ENCODE results near the gene MBNL2. TPM values are rescaled to one million over a fixed set of nuclear protein-coding genes. Genes with fewer than 3 reads are reported as not detected.

MBNL2 gene
- total and polyA plus RNA-seq, 2 donors from 2014 or later = 18.8 to 70.5 TPM

GRCh38 chr13:97321616-97322321 is 99.6 kb downstream of the MBNL2 start:
- Histone ChIP-seq H3K9me3 (ENCODE audit: control insufficient read depth in 2 of 3, insufficient read depth in 1 of 3, low read length in 3 of 3) (no peaks in the 10 kb centered on the region), H3K9ac (ENCODE audit: low read length in 3 of 3) (no peak overlapping the region), H3K4me1 (ENCODE audit: control insufficient read depth in 2 of 3, insufficient read depth in 2 of 3, low read depth in 1 of 3, low read length in 3 of 3) (peaks cover 0 to 7% (median 6%) of the 10 kb centered on the region in 3 donors), H3K4me3 (ENCODE audit: low read length in 3 of 3) (no peak overlapping the region), H3K27me3 (ENCODE audit: control insufficient read depth, insufficient read depth, low read length) (no peaks in the 10 kb centered on the region), H3K36me3 (ENCODE audit: control insufficient read depth in 2 of 3, insufficient read depth in 3 of 3, low read length in 3 of 3) (no peaks in the 10 kb centered on the region), H3K27ac (ENCODE audit: low read depth in 2 of 2, low read length in 2 of 2) (no peak overlapping the region)
- intact Hi-C loops (cut with DNase I) = no loop called here
- no peak for TF ChIP-seq CTCF (IDR thresholded peaks at IDR 0.05; ENCODE audit: borderline replicate concordance, extremely low read depth, insufficient read depth)
- no peak for FAIRE-seq
- no peak for DNase-seq

GRCh38 chr13:97322740-97323342 is 100.7 kb downstream of the MBNL2 start:
- H3K27me3 ChIP-seq (ENCODE audit: control insufficient read depth, insufficient read depth, low read length) = no peaks in the 10 kb centered on the region
- DNase-seq = no peak
- intact Hi-C loops (cut with DNase I) = no loop called here
- no peak overlapping the region for H3K4me3 ChIP-seq (ENCODE audit: low read length in 3 of 3)
- no peak overlapping the region for H3K9ac ChIP-seq (ENCODE audit: low read length in 3 of 3)
- TF ChIP-seq CTCF (IDR thresholded peaks at IDR 0.05; ENCODE audit: borderline replicate concordance, extremely low read depth, insufficient read depth) = no peak
- H3K27ac ChIP-seq (ENCODE audit: low read depth in 2 of 2, low read length in 2 of 2) = no peak overlapping the region
- peaks cover 0 to 16% (median 8%) of the 10 kb centered on the region in 3 donors for H3K4me1 ChIP-seq (ENCODE audit: control insufficient read depth in 2 of 3, insufficient read depth in 2 of 3, low read depth in 1 of 3, low read length in 3 of 3)
- H3K9me3 ChIP-seq (ENCODE audit: control insufficient read depth in 2 of 3, insufficient read depth in 1 of 3, low read length in 3 of 3) = no peaks in the 10 kb centered on the region
- FAIRE-seq = no peak
- H3K36me3 ChIP-seq (ENCODE audit: control insufficient read depth in 2 of 3, insufficient read depth in 3 of 3, low read length in 3 of 3) = no peaks in the 10 kb centered on the region

- no peak for TF ChIP-seq CTCF (IDR thresholded peaks at IDR 0.05; ENCODE audit: borderline replicate concordance, extremely low read depth, insufficient read depth)
- no peaks in the 10 kb centered on the region for H3K27me3 ChIP-seq (ENCODE audit: control insufficient read depth, insufficient read depth, low read length)
- H3K27ac ChIP-seq (ENCODE audit: low read depth in 2 of 2, low read length in 2 of 2) = no peak overlapping the region
- no peak overlapping the region for H3K4me3 ChIP-seq (ENCODE audit: low read length in 3 of 3)
- H3K36me3 ChIP-seq (ENCODE audit: control insufficient read depth in 2 of 3, insufficient read depth in 3 of 3, low read length in 3 of 3) = no peaks in the 10 kb centered on the region
- no peaks in the 10 kb centered on the region for H3K9me3 ChIP-seq (ENCODE audit: control insufficient read depth in 2 of 3, insufficient read depth in 1 of 3, low read length in 3 of 3)
- FAIRE-seq (no peak), DNase-seq (no peak)
- intact Hi-C loops (cut with DNase I) = no loop called here
- H3K9ac ChIP-seq (ENCODE audit: low read length in 3 of 3) = no peak overlapping the region
- peaks cover 0 to 21% (median 8%) of the 10 kb centered on the region in 3 donors for H3K4me1 ChIP-seq (ENCODE audit: control insufficient read depth in 2 of 3, insufficient read depth in 2 of 3, low read depth in 1 of 3, low read length in 3 of 3)
Measured at GRCh38 chr13:97324115-97324514, 102.0 kb downstream of the MBNL2 start.

Data from kidney (tissue), 14 donors.